Measurements from ENCODE around the gene RHOXF1. TPM values are rescaled to one million over a fixed set of nuclear protein-coding genes. Genes with fewer than 3 reads are reported as not detected.
"Not testable (repeated sequence)": the region's sequence is repeated elsewhere in the genome, so short reads cannot be mapped to it uniquely, and the experiment has no call there.

The RHOXF1 gene
- total and polyA plus RNA-seq, 2 donors = not detected

DNA sequence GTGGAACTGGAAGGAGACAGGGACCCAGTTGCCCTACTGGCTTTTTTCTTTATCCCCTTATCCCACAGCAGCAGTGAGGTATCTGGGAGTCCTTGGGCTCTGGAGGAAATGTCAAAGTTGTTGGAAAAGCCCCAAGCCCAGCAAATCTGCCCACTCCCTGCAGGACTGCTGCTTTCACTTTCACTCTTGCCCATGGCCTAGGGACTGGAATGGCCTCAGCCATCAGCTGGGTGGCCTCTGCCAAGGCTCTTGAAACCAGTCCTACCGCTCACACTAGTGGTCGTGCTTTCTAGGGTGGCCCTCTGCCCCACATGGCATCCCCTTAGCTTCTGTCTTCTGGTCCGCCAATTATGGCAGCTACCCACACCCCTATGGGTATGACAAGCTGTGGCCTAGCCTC, 9.7 kb upstream of the RHOXF1 start:
- Histone ChIP-seq H3K4me1 (ENCODE audit: insufficient read depth) (no peaks in the 10 kb centered on the region), H3K36me3 (ENCODE audit: insufficient read depth) (no peaks in the 10 kb centered on the region), H3K27ac (ENCODE audit: low read depth) (no peak overlapping the region), H3K4me3 (ENCODE audit: low read depth, low read length) (no peak overlapping the region)
- no peak for DNase-seq (ENCODE audit: extremely low spot score)
- 99% methylated on average over 3 of the region's 3 CpGs for WGBS

DNA sequence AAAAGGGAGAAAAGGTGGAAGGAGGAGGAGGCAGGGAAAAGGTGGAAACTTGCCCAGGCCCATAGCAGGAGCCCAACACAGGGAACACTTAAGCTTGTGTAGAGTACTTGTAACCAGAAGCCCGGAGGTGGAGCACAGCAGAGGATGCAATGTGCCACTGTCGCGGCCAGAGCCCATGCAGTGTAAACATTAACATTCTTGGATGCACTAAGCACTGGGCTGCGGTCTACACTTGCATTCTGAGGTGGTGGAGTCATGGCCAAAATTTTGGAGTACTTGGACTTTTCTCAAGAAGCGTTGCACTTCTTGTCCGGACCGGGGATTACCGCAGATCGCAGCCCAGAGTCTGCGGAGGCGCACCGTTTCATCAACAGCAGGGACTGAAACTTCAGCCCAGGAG, 4.5 kb upstream of the RHOXF1 start:
- no peaks in the 10 kb centered on the region for H3K36me3 ChIP-seq (ENCODE audit: insufficient read depth)
- no peaks in the 10 kb centered on the region for H3K4me1 ChIP-seq (ENCODE audit: insufficient read depth)
- no peak for DNase-seq (ENCODE audit: extremely low spot score)
- H3K4me3 ChIP-seq (ENCODE audit: low read depth, low read length) = no peak overlapping the region
- WGBS = 68% methylated on average over 12 of the region's 12 CpGs
- no peak overlapping the region for H3K27ac ChIP-seq (ENCODE audit: low read depth)

DNA sequence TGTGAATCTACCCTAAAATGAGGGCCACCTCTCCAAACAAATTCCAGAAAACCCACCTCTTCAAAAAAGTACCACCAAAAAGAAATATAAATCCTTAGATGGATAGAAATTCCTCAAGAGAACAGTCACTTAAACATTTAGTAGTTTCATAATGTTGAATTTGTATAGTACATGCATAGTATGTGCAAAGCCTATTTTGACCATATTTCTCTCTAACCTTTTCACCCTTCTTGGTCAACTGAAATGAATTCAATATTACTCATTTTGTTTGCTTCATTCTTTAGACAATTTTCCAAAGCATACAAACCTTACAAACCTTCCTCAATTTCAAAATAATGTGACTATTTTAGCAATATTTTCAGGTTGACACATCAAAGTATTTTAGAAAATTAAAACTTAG, 4.1 kb downstream of the RHOXF1 start:
- no peak overlapping the region for H3K4me3 ChIP-seq (ENCODE audit: low read depth, low read length)
- no peaks in the 10 kb centered on the region for H3K36me3 ChIP-seq (ENCODE audit: insufficient read depth)
- H3K4me1 ChIP-seq (ENCODE audit: insufficient read depth) = no peaks in the 10 kb centered on the region
- DNase-seq (ENCODE audit: extremely low spot score) = no peak
- H3K27ac ChIP-seq (ENCODE audit: low read depth) = no peak overlapping the region

DNA sequence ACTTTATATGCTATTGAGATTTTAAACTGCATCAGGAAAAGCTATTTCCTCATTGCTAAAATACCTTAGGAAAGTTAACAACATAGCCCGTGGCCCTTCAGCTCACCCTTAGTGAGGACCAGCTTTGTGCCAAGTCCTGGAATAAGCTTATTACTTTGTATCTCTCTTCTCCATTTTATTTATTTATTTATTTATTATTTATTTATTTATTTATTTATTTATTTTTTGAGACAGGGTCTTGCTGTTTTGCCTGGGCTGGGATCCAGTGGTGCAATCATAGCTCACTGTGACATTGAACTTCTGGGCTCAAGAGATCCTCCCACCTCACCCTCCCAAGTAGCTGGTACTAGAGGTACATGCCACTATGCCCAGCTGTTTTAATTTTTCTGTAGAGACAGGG, 6.3 kb downstream of the RHOXF1 start:
- no peak overlapping the region for H3K27ac ChIP-seq (ENCODE audit: low read depth)
- DNase-seq (ENCODE audit: extremely low spot score) = no peak
- H3K4me1 ChIP-seq (ENCODE audit: insufficient read depth) = no peaks in the 10 kb centered on the region
- H3K4me3 ChIP-seq (ENCODE audit: low read depth, low read length) = no peak overlapping the region
- no peaks in the 10 kb centered on the region for H3K36me3 ChIP-seq (ENCODE audit: insufficient read depth)
- WGBS = 85% methylated on average over 1 of the region's 1 CpG

DNA sequence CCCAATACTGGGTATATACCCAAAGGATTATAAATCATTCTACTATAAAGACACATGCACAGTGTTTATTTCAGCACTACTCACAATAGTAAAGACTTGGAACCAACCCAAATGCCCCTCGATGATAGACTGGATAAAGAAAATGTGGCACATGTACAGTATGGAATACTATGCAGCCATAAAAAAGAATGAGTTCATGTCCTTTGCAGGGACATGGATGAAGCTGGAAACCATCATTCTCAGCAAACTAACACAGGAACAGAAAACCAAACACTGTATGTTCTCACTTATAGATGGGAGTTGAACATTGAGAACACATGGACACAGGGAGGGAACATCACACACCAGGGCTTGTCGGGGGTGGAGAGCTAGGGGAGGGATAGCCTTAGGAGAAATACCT, 11.0 kb downstream of the RHOXF1 start:
- not testable (repeated sequence) for H3K4me1 ChIP-seq (ENCODE audit: insufficient read depth); H3K4me3 ChIP-seq (ENCODE audit: low read depth, low read length); H3K27ac ChIP-seq (ENCODE audit: low read depth); DNase-seq (ENCODE audit: extremely low spot score); H3K36me3 ChIP-seq (ENCODE audit: insufficient read depth)
- 99% methylated on average over 2 of the region's 2 CpGs for WGBS

DNA sequence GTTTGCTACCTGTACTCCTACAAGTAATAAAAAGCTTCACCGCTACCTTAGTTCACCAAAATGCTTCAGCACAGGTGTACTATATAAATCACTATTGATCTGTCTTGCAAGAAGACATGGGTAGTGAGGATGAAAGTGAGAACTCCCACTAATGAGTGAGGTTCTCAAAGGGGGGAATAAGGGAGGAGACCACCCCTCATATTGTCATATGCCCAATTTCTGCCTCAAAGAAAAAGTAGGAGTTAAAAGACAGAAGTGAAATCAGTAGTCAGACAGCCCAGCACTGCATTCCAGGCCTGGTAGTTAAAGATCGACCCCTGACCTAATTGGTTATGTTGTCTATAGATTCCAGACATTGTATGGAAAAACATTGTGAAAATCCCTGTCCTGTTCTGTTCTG, 14.7 kb downstream of the RHOXF1 start:
- not testable (repeated sequence) for H3K4me3 ChIP-seq (ENCODE audit: low read depth, low read length); DNase-seq (ENCODE audit: extremely low spot score); H3K36me3 ChIP-seq (ENCODE audit: insufficient read depth); H3K27ac ChIP-seq (ENCODE audit: low read depth); H3K4me1 ChIP-seq (ENCODE audit: insufficient read depth)
- WGBS = 90% methylated on average over 2 of the region's 2 CpGs

DNA sequence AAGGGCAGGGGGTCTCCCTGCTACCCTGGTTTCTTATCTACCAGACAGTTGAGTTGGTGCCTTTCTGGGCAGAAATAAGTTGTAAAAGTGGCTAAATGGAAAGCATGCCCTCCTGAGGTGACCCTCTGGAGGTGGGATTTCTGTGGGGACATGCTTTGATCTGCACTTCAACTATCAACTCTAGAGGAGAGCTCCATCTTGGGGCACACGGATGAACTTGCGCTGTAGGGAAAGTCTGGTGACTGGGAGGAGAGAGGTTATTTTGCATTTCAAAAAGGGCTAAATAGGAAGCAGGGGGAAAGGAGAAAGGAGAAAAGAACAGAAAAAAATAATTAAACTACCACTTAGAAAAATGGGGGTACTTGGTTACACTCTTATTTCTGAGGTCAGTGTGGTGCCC, 25.5 kb downstream of the RHOXF1 start:
- 74% methylated on average over 2 of the region's 2 CpGs for WGBS
- no peak overlapping the region for H3K27ac ChIP-seq (ENCODE audit: low read depth)
- H3K4me3 ChIP-seq (ENCODE audit: low read depth, low read length) = no peak overlapping the region
- no peak for DNase-seq (ENCODE audit: extremely low spot score)
- no peaks in the 10 kb centered on the region for H3K4me1 ChIP-seq (ENCODE audit: insufficient read depth)
- H3K36me3 ChIP-seq (ENCODE audit: insufficient read depth) = no peaks in the 10 kb centered on the region

DNA sequence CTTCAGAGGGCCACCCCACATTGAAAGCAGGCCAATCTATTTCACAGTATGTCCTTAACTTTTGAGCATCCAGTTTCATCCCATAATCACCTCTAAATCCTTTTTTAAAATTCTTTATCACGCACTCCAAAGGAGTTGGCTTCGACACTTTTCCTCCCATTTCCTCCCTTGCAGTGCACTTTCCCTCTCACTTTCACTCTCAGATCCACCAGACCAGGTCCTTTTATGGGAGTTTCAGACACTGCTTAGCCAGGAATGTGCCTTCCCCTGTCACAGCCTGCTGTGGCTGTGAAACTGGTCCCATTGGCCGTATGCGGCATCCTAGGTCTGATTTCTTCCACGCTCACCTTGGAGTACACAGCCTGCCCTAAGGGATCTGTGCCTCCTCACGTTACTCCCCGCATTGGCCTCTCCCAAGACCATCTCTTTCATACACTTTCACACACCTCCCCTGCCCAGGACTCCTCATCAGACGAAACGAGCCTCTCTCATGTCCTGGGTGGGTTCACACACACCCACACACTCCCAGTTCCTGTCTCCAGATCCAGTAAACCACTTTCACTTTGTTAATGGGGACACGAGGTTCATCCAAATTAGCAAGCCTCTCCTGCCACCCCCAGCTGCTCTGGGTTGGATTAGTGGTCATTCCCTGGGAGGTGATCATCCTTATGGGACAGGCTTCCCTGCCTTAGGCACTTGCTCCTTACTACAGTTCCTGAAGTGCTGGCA, 28.3 kb downstream of the RHOXF1 start:
- DNase-seq (ENCODE audit: extremely low spot score) = no peak
- H3K4me3 ChIP-seq (ENCODE audit: low read depth, low read length) = no peak overlapping the region
- H3K27ac ChIP-seq (ENCODE audit: low read depth) = no peak overlapping the region
- H3K36me3 ChIP-seq (ENCODE audit: insufficient read depth) = no peaks in the 10 kb centered on the region
- 57% methylated on average over 10 of the region's 10 CpGs for WGBS
- H3K4me1 ChIP-seq (ENCODE audit: insufficient read depth) = no peaks in the 10 kb centered on the region

DNA sequence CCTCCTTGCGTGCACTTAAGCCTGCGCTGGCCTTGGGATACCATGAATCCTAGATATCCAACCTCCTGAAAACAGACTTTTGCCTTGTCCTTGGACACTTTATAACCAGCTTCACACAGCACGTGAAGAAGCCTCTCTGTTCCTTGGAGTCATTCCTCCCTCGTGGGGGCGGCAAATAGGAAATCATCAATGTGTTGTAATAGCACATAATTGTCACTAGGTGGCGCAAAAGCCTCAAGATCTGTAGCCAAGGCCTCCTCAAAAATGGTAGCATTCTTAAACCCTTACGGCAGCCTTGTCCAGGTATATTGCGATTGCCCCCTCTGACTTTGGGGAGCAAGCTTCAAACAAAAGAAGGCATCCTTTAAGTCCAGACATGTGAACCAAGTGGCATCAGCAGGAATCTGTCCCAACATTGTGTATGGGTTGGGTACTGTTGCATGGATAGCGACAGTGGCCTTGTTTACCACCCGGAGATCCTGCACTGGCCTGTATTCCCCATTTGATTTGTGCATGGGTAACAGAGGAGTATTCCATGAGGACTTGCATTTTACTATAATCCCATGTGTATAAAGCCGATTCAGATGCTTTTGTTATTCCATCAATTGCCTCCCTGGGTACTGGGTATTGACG, 30.0 kb downstream of the RHOXF1 start:
- not testable (repeated sequence) for H3K4me3 ChIP-seq (ENCODE audit: low read depth, low read length); H3K4me1 ChIP-seq (ENCODE audit: insufficient read depth); DNase-seq (ENCODE audit: extremely low spot score); H3K36me3 ChIP-seq (ENCODE audit: insufficient read depth); H3K27ac ChIP-seq (ENCODE audit: low read depth)
- WGBS = no CpG with 5 or more reads among the region's 12 CpGs

DNA sequence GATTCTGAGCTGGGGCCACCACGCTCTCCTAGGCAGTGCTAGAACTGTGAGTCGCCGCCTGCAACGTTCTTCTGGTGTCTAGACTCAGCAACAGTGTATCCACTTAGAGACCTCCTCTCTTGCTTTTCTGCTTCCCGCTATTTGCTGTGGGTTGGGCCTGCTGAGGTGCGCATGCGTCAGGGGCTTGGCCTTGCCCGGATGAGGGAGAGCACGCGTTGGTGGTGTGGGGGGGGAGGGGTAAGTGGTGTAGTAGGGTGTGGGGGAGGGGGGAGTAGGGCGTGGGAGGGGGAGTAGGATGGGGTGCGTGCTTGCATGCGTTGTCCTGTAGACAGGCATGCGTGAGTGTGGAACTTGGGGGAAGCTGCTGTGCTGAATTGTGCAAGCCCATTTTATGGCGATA, 38.1 kb downstream of the RHOXF1 start, which contains the start of gene RHOXF2B:
RHOXF2B (minus strand) TSS at position 101 of the 400 bp plus-strand sequence. CDS start 138 bp downstream, outside the sequence.
- H3K36me3 ChIP-seq (ENCODE audit: insufficient read depth); DNase-seq (ENCODE audit: extremely low spot score); H3K4me3 ChIP-seq (ENCODE audit: low read depth, low read length): not testable (repeated sequence)

DNA sequence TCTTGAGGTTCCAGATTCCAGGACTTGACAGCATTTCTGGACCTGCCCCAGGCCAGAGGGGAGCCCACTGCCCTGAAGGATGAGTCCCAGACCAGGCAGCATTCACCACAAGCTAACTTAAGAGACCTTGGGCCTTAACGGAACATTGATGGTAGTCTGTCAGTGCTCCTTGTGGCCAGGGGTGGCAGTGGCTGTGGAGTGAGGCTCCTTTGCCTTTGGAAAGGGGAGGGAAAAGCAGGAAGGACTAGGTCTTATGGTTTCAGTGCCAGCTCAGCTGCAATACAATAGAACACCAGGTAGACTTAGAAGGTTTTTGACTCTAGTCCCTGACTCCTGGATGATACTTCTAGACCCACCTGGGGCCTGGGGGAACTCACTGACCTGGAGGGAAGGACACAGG, 49.5 kb downstream of the RHOXF1 start:
- H3K36me3 ChIP-seq (ENCODE audit: insufficient read depth); H3K4me3 ChIP-seq (ENCODE audit: low read depth, low read length); DNase-seq (ENCODE audit: extremely low spot score); H3K27ac ChIP-seq (ENCODE audit: low read depth); H3K4me1 ChIP-seq (ENCODE audit: insufficient read depth): not testable (repeated sequence)
- WGBS = 62% methylated on average over 1 of the region's 1 CpG

More for the DNA sequence above, 38.1 kb downstream of the RHOXF1 start, which contains the start of gene RHOXF2B:
- WGBS = no CpG with 5 or more reads among the region's 15 CpGs
- H3K27ac ChIP-seq (ENCODE audit: low read depth); H3K4me1 ChIP-seq (ENCODE audit: insufficient read depth): not testable (repeated sequence)

Other genes with a start within 250 kb of the RHOXF1 start
- 7.8 TPM for gene RNF113A, start 244.2 kb downstream of the RHOXF1 start, total RNA-seq
- gene RNF113A, start 244.2 kb downstream of the RHOXF1 start, polyA plus RNA-seq = 16.0 TPM
- gene NDUFA1, start 244.1 kb downstream of the RHOXF1 start, total RNA-seq = 87.9 TPM
- gene NDUFA1, start 244.1 kb downstream of the RHOXF1 start, polyA plus RNA-seq = 120 TPM
- not detected for gene AKAP14, start 220.0 kb downstream of the RHOXF1 start, total RNA-seq
- not detected for gene AKAP14, start 220.0 kb downstream of the RHOXF1 start, polyA plus RNA-seq
- gene NKAP, start 172.2 kb downstream of the RHOXF1 start, total RNA-seq = 11.5 TPM
- 6.8 TPM for gene NKAP, start 172.2 kb downstream of the RHOXF1 start, polyA plus RNA-seq
- gene RHOXF2B, start 38.2 kb downstream of the RHOXF1 start, total RNA-seq = not detected
- not detected for gene RHOXF2B, start 38.2 kb downstream of the RHOXF1 start, polyA plus RNA-seq
- not detected for gene RHOXF2, start 42.7 kb upstream of the RHOXF1 start, total RNA-seq
- gene RHOXF2, start 42.7 kb upstream of the RHOXF1 start, polyA plus RNA-seq = not detected
- gene ZBTB33, start 134.9 kb upstream of the RHOXF1 start, total RNA-seq = 28.1 TPM
- gene ZBTB33, start 134.9 kb upstream of the RHOXF1 start, polyA plus RNA-seq = 4.9 TPM
- 1.3 TPM for gene TMEM255A, start 195.5 kb upstream of the RHOXF1 start, total RNA-seq
- gene TMEM255A, start 195.5 kb upstream of the RHOXF1 start, polyA plus RNA-seq = 3.2 TPM
- gene ATP1B4, start 246.2 kb upstream of the RHOXF1 start, total RNA-seq = 9.9 TPM
- not detected for gene ATP1B4, start 246.2 kb upstream of the RHOXF1 start, polyA plus RNA-seq